ENCODE data around the gene TMEM52B.

- TF ChIP-seq POLR2A (IDR thresholded peaks at IDR 0.05): no peak
- TF ChIP-seq CTCF (IDR thresholded peaks at IDR 0.05): no peak
Observed at GRCh38 chr12:10226086-10226485, 47.3 kb downstream of the TMEM52B start.

Data from esophagus squamous epithelium (tissue), 4 donors.